HepG2 (cell line): ENCODE data around the gene FXN. TPM values are rescaled to one million over a fixed set of nuclear protein-coding genes. Genes with fewer than 3 reads are reported as not detected.

Source experiments
- ATAC-seq: fragments of 200-7000 bp; cut with Tn5 transposase; 3 replicates; pipeline ENCODE4 v1.9.1; 2020; ENCODE audit warnings: mild to moderate bottlenecking, moderate library complexity
- BruUV-seq: library from RNA; stranded (reverse); fragments of 400-500 nt; replicated peaks from 2 replicates; lab custom pipeline; 2021; lab: Mats Ljungman, UMichigan
- CTCF ChIA-PET: fragments of 300-600 bp; formaldehyde crosslinking; extraction: SDS; loops from one replicate; lab custom pipeline; 2021; ENCODE audit warnings: low total read pairs, inconsistent platforms, low intra/inter-chr PET ratio; lab: Yijun Ruan, JAX
- POLR2A ChIA-PET: fragments of 350-600 bp; sonication (Branson Sonifier 250); formaldehyde crosslinking; loops from one replicate; lab custom pipeline; 2020; ENCODE audit warnings: antibody characterized with exemption, inconsistent platforms; lab: Yijun Ruan, JAX
- DNase-seq: peaks from one replicate; pipeline ENCODE4 v3.0.0-alpha.2; 2015; ENCODE audit warnings: low spot score
- FAIRE-seq: peaks from 3 replicates; lab custom pipeline; 2011; peaks lifted over from hg19 to GRCh38; lab: Jason Lieb, UNC
- H2AFZ ChIP-seq: one replicate; pipeline ENCODE4 v1.6.1; 2011; ENCODE audit warnings: low read length, inconsistent platforms
- H3K27ac ChIP-seq: fragments of 300-600 bp; 3 replicates; pipeline ENCODE4 v1.8.0; 2011; ENCODE audit warnings: mixed run types, mild to moderate bottlenecking, mixed read lengths, low read length, inconsistent platforms; ENCODE audit not compliant: insufficient read depth; ENCODE audit errors: extremely low read length
- H3K27me3 ChIP-seq, 2 experiments: fragments of 200-600 bp in 1 of 2; 2 replicates in 1 of 2; 3 replicates in 1 of 2; pipeline versions ENCODE4 v1.6.0 to v1.8.0; 2011; ENCODE audit warnings: low read length in 2 of 2, mild to moderate bottlenecking in 2 of 2, moderate library complexity in 2 of 2, inconsistent platforms in 1 of 2; ENCODE audit not compliant: insufficient read depth in 2 of 2, control insufficient read depth in 1 of 2
- H3K36me3 ChIP-seq, 2 experiments: fragments of 200-600 bp in 1 of 2; replicated peaks in 1 of 2; 2 replicates in 1 of 2; 3 replicates in 1 of 2; pipeline versions ENCODE4 v1.5.1 to v1.8.0; 2011; ENCODE audit warnings: low read length in 2 of 2, inconsistent platforms in 1 of 2; ENCODE audit not compliant: insufficient read depth in 2 of 2, control insufficient read depth in 1 of 2
- H3K4me1 ChIP-seq: 2 replicates; pipeline ENCODE4 v1.5.1; 2012; ENCODE audit warnings: low read length, inconsistent platforms; ENCODE audit not compliant: insufficient read depth
- H3K4me2 ChIP-seq: 2 replicates; pipeline ENCODE4 v1.6.0; 2011; ENCODE audit warnings: low read depth, low read length, inconsistent platforms
- H3K4me3 ChIP-seq, 3 experiments: fragments of 200-600 bp in 1 of 3; sonication (generic), shearing (Covaris generic) in 1 of 3; replicated peaks in 1 of 3; 2 replicates each; pipeline ENCODE4 v1.5.1; 2011 to 2016; ENCODE audit warnings: low read length in 3 of 3, inconsistent platforms in 2 of 3, low read depth in 2 of 3, mild to moderate bottlenecking in 2 of 3, control low read depth in 1 of 3, mixed read lengths in 1 of 3; ENCODE audit not compliant: insufficient read depth in 1 of 3
- H3K79me2 ChIP-seq: one replicate; pipeline ENCODE4 v1.6.1; 2011; ENCODE audit warnings: low read length, inconsistent platforms; ENCODE audit not compliant: insufficient read depth
- H3K9ac ChIP-seq: 2 replicates; pipeline ENCODE4 v1.6.0; 2011; ENCODE audit warnings: mild to moderate bottlenecking, low read depth, low read length, inconsistent platforms; ENCODE audit not compliant: insufficient read depth
- H3K9me3 ChIP-seq: 2 replicates; pipeline ENCODE4 v1.5.1; 2012; ENCODE audit warnings: mild to moderate bottlenecking, low read length
- H4K20me1 ChIP-seq: 2 replicates; pipeline ENCODE4 v1.6.0; 2011; ENCODE audit warnings: inconsistent platforms, mild to moderate bottlenecking, low read length, moderate library complexity; ENCODE audit not compliant: insufficient read depth
- FOXA1 ChIP-seq, 2 experiments: fragments of 450-650 bp in 1 of 2; sonication (generic) in 1 of 2; formaldehyde crosslinking in 1 of 2; IDR thresholded peaks; 2 replicates each; pipeline versions ENCODE4 v1.4.0 to v1.6.1; 2016 to 2020; ENCODE audit warnings: missing genetic modification reagents in 1 of 2
- FOXA3 ChIP-seq: IDR thresholded peaks from 2 replicates; pipeline ENCODE4 v1.6.1; 2016; ENCODE audit warnings: missing genetic modification reagents, missing compliant biosample characterization
- GZF1 ChIP-seq: sonication (generic); formaldehyde crosslinking; IDR thresholded peaks from 2 replicates; pipeline ENCODE4 v1.5.1; 2020; ENCODE audit warnings: mild to moderate bottlenecking, missing genetic modification reagents
- HOXD1 ChIP-seq: sonication (generic); formaldehyde crosslinking; IDR thresholded peaks from 2 replicates; pipeline ENCODE4 v1.5.0; 2020; ENCODE audit warnings: missing genetic modification reagents
- SKI ChIP-seq: fragments of 450-650 bp; IDR thresholded peaks from one replicate; pipeline ENCODE4 v1.6.1; 2018; ENCODE audit warnings: mild to moderate bottlenecking; ENCODE audit not compliant: partially characterized antibody
- ZBTB3 ChIP-seq: sonication (generic); formaldehyde crosslinking; IDR thresholded peaks from 2 replicates; pipeline ENCODE4 v1.4.0; 2020; ENCODE audit warnings: low read depth, mild to moderate bottlenecking, moderate library complexity, missing genetic modification reagents, borderline replicate concordance
- ZFP90 ChIP-seq: sonication (generic); formaldehyde crosslinking; IDR thresholded peaks from 2 replicates; pipeline ENCODE4 v1.8.0; 2022; ENCODE audit warnings: missing genetic modification reagents, mild to moderate bottlenecking, inconsistent platforms, borderline replicate concordance
- ZNF10 ChIP-seq: sonication (generic); formaldehyde crosslinking; IDR thresholded peaks from 2 replicates; pipeline ENCODE4 v1.4.0; 2020; ENCODE audit warnings: mild to moderate bottlenecking, low read depth, missing genetic modification reagents, borderline replicate concordance
- ZNF337 ChIP-seq: sonication (generic); formaldehyde crosslinking; IDR thresholded peaks from 2 replicates; pipeline ENCODE4 v1.5.1; 2020; ENCODE audit warnings: missing genetic modification reagents, low read depth, mild to moderate bottlenecking, borderline replicate concordance
- ZNF792 ChIP-seq: IDR thresholded peaks from 2 replicates; pipeline ENCODE4 v1.6.1; 2016
- WGBS: methylation state at CpG from one replicate; pipeline ENCODE4 v1.1.6; 2017; ENCODE audit warnings: low lambda C conversion rate; 5-methylcytosine and 5-hydroxymethylcytosine counted together
- in situ Hi-C: cut with HindIII; loops from 2 replicates; pipeline ENCODE4 v1.10.0; 2017; ENCODE audit warnings: low pct_unique_long_range_greater_than_20kb; ENCODE audit not compliant: extremely low pct_ligation_motif_present
- intact Hi-C: fragments of 100-400 bp; cut with micrococcal nuclease; formaldehyde crosslinking; loops from one replicate; pipeline ENCODE4 v1.10.0; 2022; ENCODE audit not compliant: unreplicated experiment
- polyA plus RNA-seq, 8 experiments: library from polyadenylated mRNA; depleted of rRNA in 3 of 8; stranded (reverse) in 7 of 8; unstranded in 1 of 8; fragments of >200 nt; fragmentation: Illumina TruSeq in 4 of 8; extraction: Trizol in 4 of 8; gene quantifications; 2 replicates each; pipeline versions ENCODE4 v1.2.1 to v1.2.3, GENCODE V29; 2011 to 2016; ENCODE audit warnings: low read depth in 4 of 8, missing spikeins in 1 of 8, mixed read lengths in 1 of 8; ENCODE audit not compliant: insufficient read depth in 1 of 8
- total RNA-seq, 5 experiments: library from RNA; depleted of rRNA; stranded (reverse); fragments of >200 nt; fragmentation: Illumina TruSeq; extraction: Trizol; gene quantifications; 2 replicates each; pipeline ENCODE4 v1.2.3, GENCODE V29; 2016; ENCODE audit warnings: low read depth in 1 of 5
- TF ChIP-seq, protein P1 (sequence below): IDR thresholded peaks from 2 replicates; pipeline ENCODE4 v1.6.1; 2016; ENCODE audit warnings: low read depth
- TF ChIP-seq, protein P2 (sequence below): sonication (generic); formaldehyde crosslinking; IDR thresholded peaks from 2 replicates; pipeline ENCODE4 v1.4.0; 2020; ENCODE audit warnings: missing genetic modification reagents
- TF ChIP-seq, protein P3 (sequence below): IDR thresholded peaks from 2 replicates; pipeline ENCODE4 v1.6.1; 2016; ENCODE audit warnings: low read depth, missing genetic modification reagents, missing compliant biosample characterization

The FXN gene
- total and polyA plus RNA-seq, 2 of the 13 experiments (the other 11 are each of a cell fraction or from before 2014, with no cell fraction given): 24.1 to 26.0 TPM

DNA sequence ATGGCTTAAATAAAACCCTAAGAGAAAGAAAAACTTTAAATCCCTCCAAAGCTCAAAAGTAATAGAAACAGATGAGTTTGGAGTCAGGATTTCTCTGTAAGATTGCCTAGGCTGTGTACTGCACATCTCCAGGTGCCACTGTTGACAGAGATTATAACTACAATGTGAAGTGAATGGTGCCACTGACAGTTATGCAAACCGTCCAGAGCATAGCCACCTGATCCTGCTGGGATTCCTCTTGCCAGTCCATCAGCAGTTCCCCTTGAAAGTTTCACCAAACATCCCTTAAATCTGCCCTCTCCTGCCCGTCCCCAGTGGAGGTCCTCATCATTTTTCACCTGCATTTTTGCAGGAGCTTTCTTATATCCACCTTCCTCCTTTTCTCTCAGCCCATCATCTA is 42.5 kb downstream of the FXN start (continued):
- TF ChIP-seq FOXA1 (IDR thresholded peaks at IDR 0.05) (no peak), FOXA1 (CRISPR knock-in tag; IDR thresholded peaks at IDR 0.05) (no peak), ZBTB3 (CRISPR knock-in tag) (no peak), ZNF792 (no peak), ZFP90 (CRISPR knock-in tag) (no peak), ZNF10 (no peak)
- TF ChIP-seq, protein P1, sequence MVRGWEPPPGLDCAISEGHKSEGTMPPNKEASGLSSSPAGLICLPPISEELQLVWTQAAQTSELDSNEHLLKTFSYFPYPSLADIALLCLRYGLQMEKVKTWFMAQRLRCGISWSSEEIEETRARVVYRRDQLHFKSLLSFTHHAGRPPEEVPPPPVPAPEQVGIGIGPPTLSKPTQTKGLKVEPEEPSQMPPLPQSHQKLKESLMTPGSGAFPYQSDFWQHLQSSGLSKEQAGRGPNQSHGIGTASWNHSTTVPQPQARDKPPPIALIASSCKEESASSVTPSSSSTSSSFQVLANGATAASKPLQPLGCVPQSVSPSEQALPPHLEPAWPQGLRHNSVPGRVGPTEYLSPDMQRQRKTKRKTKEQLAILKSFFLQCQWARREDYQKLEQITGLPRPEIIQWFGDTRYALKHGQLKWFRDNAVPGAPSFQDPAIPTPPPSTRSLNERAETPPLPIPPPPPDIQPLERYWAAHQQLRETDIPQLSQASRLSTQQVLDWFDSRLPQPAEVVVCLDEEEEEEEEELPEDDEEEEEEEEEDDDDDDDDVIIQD (CRISPR knock-in tag): no peak
- TF ChIP-seq, protein P2, sequence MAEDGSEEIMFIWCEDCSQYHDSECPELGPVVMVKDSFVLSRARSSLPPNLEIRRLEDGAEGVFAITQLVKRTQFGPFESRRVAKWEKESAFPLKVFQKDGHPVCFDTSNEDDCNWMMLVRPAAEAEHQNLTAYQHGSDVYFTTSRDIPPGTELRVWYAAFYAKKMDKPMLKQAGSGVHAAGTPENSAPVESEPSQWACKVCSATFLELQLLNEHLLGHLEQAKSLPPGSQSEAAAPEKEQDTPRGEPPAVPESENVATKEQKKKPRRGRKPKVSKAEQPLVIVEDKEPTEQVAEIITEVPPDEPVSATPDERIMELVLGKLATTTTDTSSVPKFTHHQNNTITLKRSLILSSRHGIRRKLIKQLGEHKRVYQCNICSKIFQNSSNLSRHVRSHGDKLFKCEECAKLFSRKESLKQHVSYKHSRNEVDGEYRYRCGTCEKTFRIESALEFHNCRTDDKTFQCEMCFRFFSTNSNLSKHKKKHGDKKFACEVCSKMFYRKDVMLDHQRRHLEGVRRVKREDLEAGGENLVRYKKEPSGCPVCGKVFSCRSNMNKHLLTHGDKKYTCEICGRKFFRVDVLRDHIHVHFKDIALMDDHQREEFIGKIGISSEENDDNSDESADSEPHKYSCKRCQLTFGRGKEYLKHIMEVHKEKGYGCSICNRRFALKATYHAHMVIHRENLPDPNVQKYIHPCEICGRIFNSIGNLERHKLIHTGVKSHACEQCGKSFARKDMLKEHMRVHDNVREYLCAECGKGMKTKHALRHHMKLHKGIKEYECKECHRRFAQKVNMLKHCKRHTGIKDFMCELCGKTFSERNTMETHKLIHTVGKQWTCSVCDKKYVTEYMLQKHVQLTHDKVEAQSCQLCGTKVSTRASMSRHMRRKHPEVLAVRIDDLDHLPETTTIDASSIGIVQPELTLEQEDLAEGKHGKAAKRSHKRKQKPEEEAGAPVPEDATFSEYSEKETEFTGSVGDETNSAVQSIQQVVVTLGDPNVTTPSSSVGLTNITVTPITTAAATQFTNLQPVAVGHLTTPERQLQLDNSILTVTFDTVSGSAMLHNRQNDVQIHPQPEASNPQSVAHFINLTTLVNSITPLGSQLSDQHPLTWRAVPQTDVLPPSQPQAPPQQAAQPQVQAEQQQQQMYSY (CRISPR knock-in tag): no peak

DNA sequence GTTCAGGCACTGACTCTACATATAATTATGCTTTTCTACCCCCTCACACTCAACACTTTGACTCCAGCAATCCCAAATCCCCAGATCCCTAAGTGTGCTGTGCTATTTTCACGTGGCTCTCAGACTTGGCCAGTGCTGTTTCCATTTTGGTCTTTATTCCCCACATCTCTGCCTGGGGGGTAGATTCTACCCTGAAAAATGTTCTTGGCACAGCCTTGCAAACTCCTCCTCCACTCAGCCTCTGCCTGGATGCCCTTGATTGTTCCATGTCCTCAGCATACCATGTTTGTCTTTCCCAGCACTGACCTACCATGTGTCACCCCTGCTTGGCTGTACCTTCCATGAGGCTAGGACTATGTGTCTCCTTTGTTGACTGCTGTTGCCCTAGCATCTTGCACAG is 43.0 kb downstream of the FXN start:
- peaks cover 0 to 3% of the 10 kb centered on the region in 2 experiments; a peak in 2 of 5 replicates for H3K36me3 ChIP-seq
- no peaks in the 10 kb centered on the region for H3K79me2 ChIP-seq
- no peak overlapping the region for H3K4me3 ChIP-seq
- H3K4me1 ChIP-seq: no peaks in the 10 kb centered on the region
- POLR2A ChIA-PET: no interaction called here
- in situ Hi-C loops (no loop called here), intact Hi-C loops (no loop called here)
- no peaks in the 10 kb centered on the region for H4K20me1 ChIP-seq
- no peak overlapping the region for H3K9ac ChIP-seq
- DNase-seq (no peak), ATAC-seq (no peak; the same call in 1 of the 3 replicates), FAIRE-seq (no peak)
- no TSS peak for BruUV-seq
- no peaks in the 10 kb centered on the region for H3K27me3 ChIP-seq
- CTCF ChIA-PET: no interaction called here
- H2AFZ ChIP-seq: no peak overlapping the region
- no peak overlapping the region for H3K27ac ChIP-seq
- no peaks in the 10 kb centered on the region for H3K9me3 ChIP-seq
- 55% methylated on average over 1 of the region's 1 CpG for WGBS
- no peak overlapping the region for H3K4me2 ChIP-seq
- TF ChIP-seq FOXA3 (CRISPR knock-in tag) (no peak), SKI (no peak), HOXD1 (no peak), GZF1 (no peak), ZNF337 (CRISPR knock-in tag) (no peak)
- TF ChIP-seq, protein P3, sequence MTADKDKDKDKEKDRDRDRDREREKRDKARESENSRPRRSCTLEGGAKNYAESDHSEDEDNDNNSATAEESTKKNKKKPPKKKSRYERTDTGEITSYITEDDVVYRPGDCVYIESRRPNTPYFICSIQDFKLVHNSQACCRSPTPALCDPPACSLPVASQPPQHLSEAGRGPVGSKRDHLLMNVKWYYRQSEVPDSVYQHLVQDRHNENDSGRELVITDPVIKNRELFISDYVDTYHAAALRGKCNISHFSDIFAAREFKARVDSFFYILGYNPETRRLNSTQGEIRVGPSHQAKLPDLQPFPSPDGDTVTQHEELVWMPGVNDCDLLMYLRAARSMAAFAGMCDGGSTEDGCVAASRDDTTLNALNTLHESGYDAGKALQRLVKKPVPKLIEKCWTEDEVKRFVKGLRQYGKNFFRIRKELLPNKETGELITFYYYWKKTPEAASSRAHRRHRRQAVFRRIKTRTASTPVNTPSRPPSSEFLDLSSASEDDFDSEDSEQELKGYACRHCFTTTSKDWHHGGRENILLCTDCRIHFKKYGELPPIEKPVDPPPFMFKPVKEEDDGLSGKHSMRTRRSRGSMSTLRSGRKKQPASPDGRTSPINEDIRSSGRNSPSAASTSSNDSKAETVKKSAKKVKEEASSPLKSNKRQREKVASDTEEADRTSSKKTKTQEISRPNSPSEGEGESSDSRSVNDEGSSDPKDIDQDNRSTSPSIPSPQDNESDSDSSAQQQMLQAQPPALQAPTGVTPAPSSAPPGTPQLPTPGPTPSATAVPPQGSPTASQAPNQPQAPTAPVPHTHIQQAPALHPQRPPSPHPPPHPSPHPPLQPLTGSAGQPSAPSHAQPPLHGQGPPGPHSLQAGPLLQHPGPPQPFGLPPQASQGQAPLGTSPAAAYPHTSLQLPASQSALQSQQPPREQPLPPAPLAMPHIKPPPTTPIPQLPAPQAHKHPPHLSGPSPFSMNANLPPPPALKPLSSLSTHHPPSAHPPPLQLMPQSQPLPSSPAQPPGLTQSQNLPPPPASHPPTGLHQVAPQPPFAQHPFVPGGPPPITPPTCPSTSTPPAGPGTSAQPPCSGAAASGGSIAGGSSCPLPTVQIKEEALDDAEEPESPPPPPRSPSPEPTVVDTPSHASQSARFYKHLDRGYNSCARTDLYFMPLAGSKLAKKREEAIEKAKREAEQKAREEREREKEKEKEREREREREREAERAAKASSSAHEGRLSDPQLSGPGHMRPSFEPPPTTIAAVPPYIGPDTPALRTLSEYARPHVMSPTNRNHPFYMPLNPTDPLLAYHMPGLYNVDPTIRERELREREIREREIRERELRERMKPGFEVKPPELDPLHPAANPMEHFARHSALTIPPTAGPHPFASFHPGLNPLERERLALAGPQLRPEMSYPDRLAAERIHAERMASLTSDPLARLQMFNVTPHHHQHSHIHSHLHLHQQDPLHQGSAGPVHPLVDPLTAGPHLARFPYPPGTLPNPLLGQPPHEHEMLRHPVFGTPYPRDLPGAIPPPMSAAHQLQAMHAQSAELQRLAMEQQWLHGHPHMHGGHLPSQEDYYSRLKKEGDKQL: no peak
